Fibroblast of pulmonary artery (primary cell): ENCODE results near the gene TEN1.

ENCODE experiments used
- DNase-seq: peaks from one replicate; pipeline ENCODE4 v3.0.0-alpha.2; 2010; ENCODE audit warnings: low read depth
- H3K4me3 ChIP-seq: replicated peaks from 2 replicates; pipeline ENCODE4 v1.5.1; 2011; ENCODE audit warnings: low read depth, mild to moderate bottlenecking, control low read depth, low read length, moderate library complexity
- TF ChIP-seq, protein P1 (sequence below): IDR thresholded peaks from 2 replicates; pipeline ENCODE4 v1.5.1; 2011; ENCODE audit warnings: mild to moderate bottlenecking, control low read depth, low read length, inconsistent platforms; ENCODE audit errors: missing control alignments

The TEN1 gene

GRCh38 chr17:75978938-75979704, at the start of gene TEN1, which contains the start of gene ACOX1:
Gene TEN1 (plus strand): TSS chr17:75979240. CDS start chr17:75986193, 6,953 bp downstream.
Gene ACOX1 (minus strand): TSS chr17:75979166. CDS start chr17:75979073, 93 bp downstream.
- peak; percentile 97 for DNase-seq
- peak within 1 kb of the TSS; percentile 88 for H3K4me3 ChIP-seq
- TF ChIP-seq, protein P1, sequence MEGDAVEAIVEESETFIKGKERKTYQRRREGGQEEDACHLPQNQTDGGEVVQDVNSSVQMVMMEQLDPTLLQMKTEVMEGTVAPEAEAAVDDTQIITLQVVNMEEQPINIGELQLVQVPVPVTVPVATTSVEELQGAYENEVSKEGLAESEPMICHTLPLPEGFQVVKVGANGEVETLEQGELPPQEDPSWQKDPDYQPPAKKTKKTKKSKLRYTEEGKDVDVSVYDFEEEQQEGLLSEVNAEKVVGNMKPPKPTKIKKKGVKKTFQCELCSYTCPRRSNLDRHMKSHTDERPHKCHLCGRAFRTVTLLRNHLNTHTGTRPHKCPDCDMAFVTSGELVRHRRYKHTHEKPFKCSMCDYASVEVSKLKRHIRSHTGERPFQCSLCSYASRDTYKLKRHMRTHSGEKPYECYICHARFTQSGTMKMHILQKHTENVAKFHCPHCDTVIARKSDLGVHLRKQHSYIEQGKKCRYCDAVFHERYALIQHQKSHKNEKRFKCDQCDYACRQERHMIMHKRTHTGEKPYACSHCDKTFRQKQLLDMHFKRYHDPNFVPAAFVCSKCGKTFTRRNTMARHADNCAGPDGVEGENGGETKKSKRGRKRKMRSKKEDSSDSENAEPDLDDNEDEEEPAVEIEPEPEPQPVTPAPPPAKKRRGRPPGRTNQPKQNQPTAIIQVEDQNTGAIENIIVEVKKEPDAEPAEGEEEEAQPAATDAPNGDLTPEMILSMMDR, result no peak

GRCh38 chr17:75931062-75931461, 48.0 kb upstream of the TEN1 start:
- no peak overlapping the region for H3K4me3 ChIP-seq
- no peak for DNase-seq
- TF ChIP-seq, protein P1, result no peak

- TF ChIP-seq, protein P1, result no peak
- no peak for DNase-seq
Observed at GRCh38 chr17:75932852-75933251, 46.2 kb upstream of the TEN1 start.

GRCh38 chr17:75933808-75934207, 45.2 kb upstream of the TEN1 start:
- TF ChIP-seq, protein P1, result no peak
- H3K4me3 ChIP-seq, result no peak overlapping the region
- no peak for DNase-seq

More at GRCh38 chr17:75932852-75933251, 46.2 kb upstream of the TEN1 start:
- H3K4me3 ChIP-seq, result no peak overlapping the region

DNA sequence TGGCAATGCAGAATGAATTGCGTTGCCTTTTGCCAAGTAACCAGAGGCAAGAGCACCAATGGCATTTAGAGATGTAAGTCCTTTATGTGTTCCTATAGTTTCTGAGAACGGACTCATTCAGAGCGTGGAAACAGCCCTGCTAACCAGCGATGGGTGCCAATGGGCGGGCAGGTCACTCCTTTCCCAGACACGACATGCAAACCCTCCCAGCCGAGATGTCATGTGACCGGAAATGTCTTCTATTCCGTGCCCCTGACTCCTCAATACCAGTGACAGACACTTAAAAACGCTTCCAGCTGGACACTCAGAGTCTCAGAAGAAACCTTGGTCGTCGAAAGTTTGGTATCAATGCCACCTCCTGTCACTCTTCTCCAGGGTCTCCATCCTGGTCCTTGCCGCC, 41.4 kb upstream of the TEN1 start:
- TF ChIP-seq, protein P1, result no peak
- no peak overlapping the region for H3K4me3 ChIP-seq
- DNase-seq, result no peak

DNA sequence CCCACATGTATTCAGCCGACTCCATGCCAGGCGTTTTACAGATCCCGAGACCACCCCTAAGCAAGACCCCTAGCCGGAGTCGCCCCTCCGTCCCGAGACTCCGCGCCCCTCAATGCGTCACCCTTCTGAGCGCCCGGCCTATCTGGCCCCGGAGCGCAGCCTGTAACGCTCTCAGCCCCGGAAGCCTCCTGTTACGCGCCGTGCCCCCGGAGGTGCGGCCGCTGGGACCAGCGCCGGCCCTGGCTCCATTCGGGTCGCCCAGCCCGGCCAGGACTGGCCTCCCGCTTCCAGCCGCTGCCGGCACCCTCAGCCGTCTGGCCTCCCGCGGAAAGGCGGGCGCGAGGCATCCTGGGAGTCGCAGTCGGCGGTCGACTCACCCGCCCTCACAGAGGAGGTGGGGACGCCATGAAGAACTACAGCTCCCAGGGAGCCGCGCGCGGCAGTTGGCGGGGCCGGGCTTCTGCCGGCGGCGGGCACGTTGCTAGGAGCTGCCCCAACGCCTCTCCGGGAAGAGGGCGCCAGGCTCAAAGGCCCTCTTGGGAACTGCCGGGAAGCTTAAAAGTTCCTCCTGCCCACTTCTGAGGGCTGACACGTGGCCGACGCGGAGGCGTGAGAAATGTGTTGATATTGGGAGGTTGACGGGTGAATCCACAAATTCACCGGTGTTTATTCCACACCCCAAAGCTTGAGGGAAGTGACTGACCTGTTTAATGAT, 38.2 kb upstream of the TEN1 start, which contains the start of gene FBF1:
Gene FBF1, minus strand, starts transcription at position 316 of the 715 bp plus-strand sequence. CDS start 2,893 bp downstream, outside the sequence.
- DNase-seq, result peak; percentile 94
- H3K4me3 ChIP-seq, result peak within 1 kb of the TSS; percentile 85
- TF ChIP-seq, protein P1, result no peak
